Skeletal muscle tissue (tissue), 4 donors: Measurements from ENCODE around the gene PFN1. TPM values are rescaled to one million over a fixed set of nuclear protein-coding genes. Genes with fewer than 3 reads are reported as not detected.

Source experiments
- H3K27ac ChIP-seq: one replicate; pipeline ENCODE4 v1.7.0; 2013; ENCODE audit warnings: mild to moderate bottlenecking, low read depth, low read length, inconsistent platforms
- H3K27me3 ChIP-seq, 3 donors: one replicate each; pipeline ENCODE4 v1.7.0; 2013; ENCODE audit warnings: low read length in 3 of 3; ENCODE audit not compliant: control insufficient read depth in 3 of 3, insufficient read depth in 3 of 3
- H3K36me3 ChIP-seq, 3 donors: one replicate each; pipeline ENCODE4 v1.7.0; 2013; ENCODE audit warnings: low read length in 3 of 3; ENCODE audit not compliant: control insufficient read depth in 3 of 3, insufficient read depth in 3 of 3
- H3K4me1 ChIP-seq, 3 donors: one replicate each; pipeline ENCODE4 v1.7.0; 2013; ENCODE audit warnings: low read length in 3 of 3, mild to moderate bottlenecking in 3 of 3; ENCODE audit not compliant: control insufficient read depth in 3 of 3, insufficient read depth in 3 of 3
- H3K4me3 ChIP-seq, 3 donors: one replicate each; pipeline ENCODE4 v1.7.0; 2013; ENCODE audit warnings: low read length in 3 of 3
- H3K9ac ChIP-seq, 3 donors: one replicate each; pipeline ENCODE4 v1.7.0; 2013; ENCODE audit warnings: low read length in 3 of 3, mild to moderate bottlenecking in 3 of 3, moderate library complexity in 2 of 3, low read depth in 1 of 3
- H3K9me3 ChIP-seq, 3 donors: one replicate each; pipeline ENCODE4 v1.7.0; 2013; ENCODE audit warnings: low read length in 3 of 3; ENCODE audit not compliant: control insufficient read depth in 3 of 3
- total RNA-seq: library from RNA; depleted of rRNA; stranded (reverse); fragments of >200 nt; gene quantifications from one replicate; pipeline ENCODE4 v1.2.3, GENCODE V29; 2014
- donor health status: Osteomylitis.

Gene PFN1
- total RNA-seq, 1 donor from 2014 or later: 137 TPM

GRCh38 chr17:4955091-4955490, 6.8 kb upstream of the PFN1 start:
- H3K9ac ChIP-seq: peak overlapping the region; percentile 53 to 73 (median 61)
- H3K27ac ChIP-seq: no peak overlapping the region
- peak overlapping the region; percentile 51 to 70 (median 56) for H3K4me3 ChIP-seq
- H3K4me1 ChIP-seq: peaks cover 45 to 78% (median 52%) of the 10 kb centered on the region in 3 donors
- H3K9me3 ChIP-seq: no peaks in the 10 kb centered on the region
- no peaks in the 10 kb centered on the region for H3K27me3 ChIP-seq
- peaks cover 42 to 58% (median 53%) of the 10 kb centered on the region in 3 donors for H3K36me3 ChIP-seq

GRCh38 chr17:4953451-4953961, 5.2 kb upstream of the PFN1 start:
- Histone ChIP-seq H3K27me3 (no peaks in the 10 kb centered on the region), H3K36me3 (peaks cover 36 to 48% (median 44%) of the 10 kb centered on the region in 3 donors), H3K27ac (peak overlapping the region; percentile 65), H3K9me3 (no peaks in the 10 kb centered on the region), H3K4me1 (peaks cover 45 to 67% (median 46%) of the 10 kb centered on the region in 3 donors), H3K9ac (peak overlapping the region; percentile 84 to 99 (median 89)), H3K4me3 (peak overlapping the region; percentile 81 to 86 (median 85))

DNA sequence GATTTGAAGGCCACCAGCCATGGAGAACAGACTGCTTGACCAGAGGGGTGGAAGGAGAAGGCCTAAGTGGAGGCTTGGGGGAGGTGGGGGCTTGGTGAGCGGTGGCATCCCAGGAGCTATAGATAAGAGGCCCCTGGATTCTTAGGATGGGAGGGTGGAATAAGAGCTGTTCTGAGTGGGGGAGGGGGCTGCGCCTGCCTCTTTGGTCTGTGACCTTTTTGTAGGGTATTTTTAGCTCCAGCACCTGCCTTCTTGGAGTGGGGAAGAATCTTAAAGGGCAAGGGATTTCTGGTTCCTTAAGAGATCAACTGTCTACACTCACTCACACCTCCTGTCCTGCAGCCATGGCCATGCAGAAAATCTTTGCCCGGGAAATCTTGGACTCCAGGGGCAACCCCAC, 3.2 kb upstream of the PFN1 start:
- Histone ChIP-seq H3K27ac (peak overlapping the region; percentile 98), H3K4me1 (peaks cover 41 to 64% (median 49%) of the 10 kb centered on the region in 3 donors), H3K9me3 (no peaks in the 10 kb centered on the region), H3K36me3 (peaks cover 32 to 40% (median 36%) of the 10 kb centered on the region in 3 donors), H3K4me3 (peak overlapping the region; percentile 81 to 86 (median 85)), H3K9ac (peak overlapping the region; percentile 89 to 99 (median 97)), H3K27me3 (no peaks in the 10 kb centered on the region)

DNA sequence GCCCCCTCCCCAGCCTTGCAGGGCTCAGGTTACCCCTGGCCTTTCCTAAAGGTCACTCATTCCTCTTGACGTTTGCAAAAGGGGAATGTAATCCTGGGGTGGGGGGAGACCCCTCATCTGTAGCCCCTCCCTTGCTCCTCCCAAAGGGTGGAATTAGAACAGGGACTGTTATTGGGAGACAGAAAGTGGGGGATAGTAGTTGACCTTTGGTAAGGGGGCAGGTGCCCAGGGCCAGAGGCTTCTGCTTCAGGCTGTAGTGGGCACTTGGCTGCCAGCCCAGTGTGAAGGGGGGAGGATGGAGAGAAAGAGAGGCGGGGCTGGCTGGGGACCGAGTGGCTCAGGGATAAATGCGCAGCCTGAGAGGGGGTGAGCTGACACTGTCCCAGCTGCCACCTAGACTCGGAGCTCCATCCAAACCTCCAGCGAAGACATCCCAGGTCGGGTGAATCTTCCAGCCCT, 2.4 kb upstream of the PFN1 start, which contains the start of gene ENO3:
Gene ENO3 (plus strand): TSS at position 374 of the 459 bp plus-strand sequence. CDS start 711 bp downstream, outside the sequence.
- peaks cover 41 to 64% (median 49%) of the 10 kb centered on the region in 3 donors for H3K4me1 ChIP-seq

GRCh38 chr17:4950075-4950745, 1.9 kb upstream of the PFN1 start:
- peak overlapping the region; percentile 81 to 86 (median 85) for H3K4me3 ChIP-seq
- H3K27ac ChIP-seq: peak overlapping the region; percentile 98
- peaks cover 42 to 64% (median 49%) of the 10 kb centered on the region in 3 donors for H3K4me1 ChIP-seq
- H3K36me3 ChIP-seq: peaks cover 29 to 38% (median 32%) of the 10 kb centered on the region in 3 donors
- H3K27me3 ChIP-seq: no peaks in the 10 kb centered on the region
- H3K9me3 ChIP-seq: no peaks in the 10 kb centered on the region
- H3K9ac ChIP-seq: peak overlapping the region; percentile 89 to 99 (median 97)

More for the DNA sequence above, 2.4 kb upstream of the PFN1 start, which contains the start of gene ENO3:
- no peaks in the 10 kb centered on the region for H3K9me3 ChIP-seq
- H3K9ac ChIP-seq: peak within 1 kb of the TSS; percentile 89 to 99 (median 97)
- peak within 1 kb of the TSS; percentile 98 for H3K27ac ChIP-seq
- H3K27me3 ChIP-seq: no peaks in the 10 kb centered on the region
- peaks cover 31 to 38% (median 33%) of the 10 kb centered on the region in 3 donors for H3K36me3 ChIP-seq
- H3K4me3 ChIP-seq: peak within 1 kb of the TSS; percentile 81 to 86 (median 85)

- no peaks in the 10 kb centered on the region for H3K9me3 ChIP-seq
- H3K27ac ChIP-seq: peak overlapping the region; percentile 98
- H3K4me1 ChIP-seq: peaks cover 44 to 66% (median 51%) of the 10 kb centered on the region in 3 donors
- peak overlapping the region; percentile 77 to 90 (median 89) for H3K9ac ChIP-seq
- H3K4me3 ChIP-seq: peak overlapping the region; percentile 74 to 98 (median 83)
- peaks cover 31 to 39% (median 34%) of the 10 kb centered on the region in 3 donors for H3K36me3 ChIP-seq
- H3K27me3 ChIP-seq: no peaks in the 10 kb centered on the region
Measured at GRCh38 chr17:4949321-4950074, 1.2 kb upstream of the PFN1 start.

DNA sequence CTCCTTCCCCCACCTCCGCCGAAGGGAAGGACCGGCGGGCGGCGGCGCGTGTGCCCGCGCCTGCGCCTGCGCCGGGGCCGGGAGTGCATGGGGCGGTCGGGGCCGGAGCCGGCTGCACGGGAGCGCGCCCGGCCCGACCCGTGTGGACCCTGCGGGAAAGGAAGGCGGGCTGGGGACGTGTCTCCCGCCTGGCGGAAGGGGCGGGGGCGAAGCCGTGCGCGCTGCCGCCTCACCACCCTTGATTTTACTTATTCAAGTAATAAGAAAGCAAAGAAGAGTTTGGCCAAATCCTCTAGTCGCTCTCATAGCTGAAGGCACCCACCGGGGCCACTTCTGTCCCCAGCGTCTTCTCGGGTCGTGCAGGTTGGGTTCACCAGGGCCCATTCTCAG, 596 bp upstream of the PFN1 start:
- peak overlapping the region; percentile 91 to 98 (median 95) for H3K4me3 ChIP-seq
- H3K4me1 ChIP-seq: peaks cover 42 to 64% (median 45%) of the 10 kb centered on the region in 3 donors
- H3K9ac ChIP-seq: peak overlapping the region; percentile 77 to 90 (median 89)
- H3K27ac ChIP-seq: peak overlapping the region; percentile 98
- no peaks in the 10 kb centered on the region for H3K27me3 ChIP-seq
- peaks cover 32 to 44% (median 37%) of the 10 kb centered on the region in 3 donors for H3K36me3 ChIP-seq
- no peaks in the 10 kb centered on the region for H3K9me3 ChIP-seq

DNA sequence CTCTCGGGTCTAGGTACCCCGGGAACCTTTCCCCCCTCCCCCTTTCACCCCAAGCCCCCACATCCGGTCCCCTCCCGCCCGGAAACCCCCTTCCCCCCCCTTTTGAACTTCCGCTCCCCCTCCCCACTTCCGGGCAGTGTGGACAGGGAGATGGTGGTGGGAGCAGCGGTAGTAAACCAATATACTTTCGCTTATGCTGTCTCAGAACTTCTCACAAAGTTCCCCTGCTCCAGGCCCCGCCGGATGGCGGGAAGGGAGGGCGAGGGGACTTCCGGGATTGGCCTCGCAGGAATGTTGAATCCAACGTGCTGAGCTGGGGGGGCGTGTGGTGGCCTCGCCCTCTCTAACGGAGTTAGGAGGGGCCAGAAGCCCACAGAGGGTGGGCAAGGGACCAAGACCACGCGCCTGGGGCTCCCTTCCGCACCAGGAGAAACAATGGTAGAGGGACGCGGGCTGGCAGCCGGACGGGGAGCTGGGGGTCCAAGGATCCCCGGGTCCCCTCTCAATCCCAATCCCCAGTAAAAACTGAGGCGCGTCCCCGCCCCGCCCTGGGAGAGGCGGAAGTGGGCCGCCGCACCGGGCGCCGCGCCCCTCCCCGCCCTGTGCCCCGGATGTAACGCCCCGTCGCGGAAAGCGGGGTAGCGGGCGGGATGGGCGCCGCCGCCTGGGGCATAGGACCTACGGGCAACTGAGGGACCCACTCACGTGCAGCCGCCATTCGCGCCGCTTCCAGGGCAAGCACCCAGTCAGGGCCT, 742 bp downstream of the PFN1 start:
- H3K9me3 ChIP-seq: no peaks in the 10 kb centered on the region
- peaks cover 33 to 63% (median 38%) of the 10 kb centered on the region in 3 donors for H3K4me1 ChIP-seq
- peak overlapping the region; percentile 98 for H3K27ac ChIP-seq
- H3K4me3 ChIP-seq: peak overlapping the region; percentile 83 to 98 (median 95)
- H3K36me3 ChIP-seq: peaks cover 32 to 43% (median 37%) of the 10 kb centered on the region in 3 donors
- no peaks in the 10 kb centered on the region for H3K27me3 ChIP-seq
- peak overlapping the region; percentile 89 to 97 (median 93) for H3K9ac ChIP-seq

DNA sequence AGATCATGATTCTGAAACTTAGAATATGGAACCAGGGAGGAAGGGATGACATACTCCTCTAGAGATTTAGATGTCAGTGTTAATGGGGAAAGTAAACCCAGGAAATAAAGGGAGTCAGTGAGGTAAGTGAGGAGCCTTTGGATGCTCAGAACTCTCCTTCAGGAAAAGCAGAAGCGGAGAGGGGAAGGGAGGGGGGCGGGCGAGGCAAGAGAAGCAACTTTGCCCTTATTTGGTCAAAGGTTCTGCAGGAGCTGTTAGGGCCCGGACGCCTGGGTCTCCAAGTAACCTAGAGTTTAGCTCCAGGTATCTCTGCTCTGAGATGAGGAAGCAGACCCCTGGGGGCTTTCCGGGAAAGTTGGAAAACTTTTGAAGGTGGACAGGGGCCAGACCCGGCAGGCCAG, 1.3 kb downstream of the PFN1 start:
- Histone ChIP-seq H3K36me3 (peaks cover 37 to 47% (median 43%) of the 10 kb centered on the region in 3 donors), H3K4me1 (peaks cover 33 to 64% (median 40%) of the 10 kb centered on the region in 3 donors), H3K9ac (peak overlapping the region; percentile 4 to 65 (median 30))

More for the DNA sequence above, 1.3 kb downstream of the PFN1 start:
- H3K27me3 ChIP-seq: no peaks in the 10 kb centered on the region
- H3K9me3 ChIP-seq: no peaks in the 10 kb centered on the region
- H3K4me3 ChIP-seq: peak overlapping the region; percentile 58 to 95 (median 68)
- peak overlapping the region; percentile 98 for H3K27ac ChIP-seq
